Endometrial microvascular endothelial cells (primary cell): ENCODE data around the gene PLCL2. TPM values are rescaled to one million over a fixed set of nuclear protein-coding genes. Genes with fewer than 3 reads are reported as not detected.
"Not testable (repeated sequence)": the region's sequence is repeated elsewhere in the genome, so short reads cannot be mapped to it uniquely, and the experiment has no call there.

Experiments used
- in situ Hi-C: cut with HindIII; loops from 2 replicates; pipeline ENCODE4 v1.10.0; 2017; ENCODE audit warnings: low sequenced_read_pairs, low pct_unique_long_range_greater_than_20kb; ENCODE audit errors: inconsistent ontology term
- total RNA-seq: library from RNA; depleted of rRNA; stranded (reverse); fragments of >200 nt; gene quantifications from one replicate; pipeline ENCODE4 v1.2.3, GENCODE V29; 2015; ENCODE audit errors: inconsistent ontology term

Gene PLCL2
- total RNA-seq, 1 donor from 2014 or later = 7.3 TPM

DNA sequence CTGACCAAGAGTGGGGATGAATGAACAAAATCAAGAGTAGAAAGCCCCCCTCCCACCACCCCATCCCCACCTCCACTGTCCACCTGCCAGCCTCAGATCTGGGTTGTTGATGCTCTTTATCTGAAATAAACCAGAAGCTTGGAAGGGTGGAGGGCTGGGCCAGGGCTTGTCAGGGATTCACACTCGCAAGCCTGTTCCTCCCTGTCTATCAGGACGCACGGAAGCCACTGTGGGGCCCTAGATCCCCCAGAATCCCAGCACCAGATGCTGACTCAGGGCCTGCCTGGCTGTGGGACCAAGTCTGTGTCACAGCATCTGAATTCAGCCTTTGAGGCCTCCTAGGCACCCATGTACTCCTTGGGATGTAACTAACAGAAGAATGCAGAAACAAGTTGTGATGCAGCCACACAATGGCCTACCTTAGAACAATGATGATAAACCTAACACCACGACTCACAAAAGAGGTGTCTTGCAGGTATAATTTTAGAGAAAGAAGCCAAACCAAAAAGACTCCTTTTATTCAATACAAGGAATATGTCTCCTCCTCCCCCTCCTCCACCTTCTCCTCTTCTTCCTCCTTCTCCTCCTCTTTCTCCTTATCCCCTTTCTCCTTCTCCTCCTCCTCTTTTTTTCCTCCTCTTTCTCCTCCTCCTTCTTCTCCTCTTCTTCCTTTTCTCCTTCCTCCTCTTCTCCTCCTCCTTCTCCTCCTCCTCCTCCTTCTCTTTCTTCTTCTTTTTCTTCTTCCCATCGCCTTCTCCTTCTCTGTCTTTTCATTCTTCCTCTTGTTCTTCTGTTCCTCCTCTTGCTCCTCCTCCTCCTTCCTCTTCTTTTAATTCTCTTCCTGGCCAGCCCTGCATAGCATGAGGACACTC lies 234.7 kb downstream of the PLCL2 start:
- in situ Hi-C loops = no loop called here

DNA sequence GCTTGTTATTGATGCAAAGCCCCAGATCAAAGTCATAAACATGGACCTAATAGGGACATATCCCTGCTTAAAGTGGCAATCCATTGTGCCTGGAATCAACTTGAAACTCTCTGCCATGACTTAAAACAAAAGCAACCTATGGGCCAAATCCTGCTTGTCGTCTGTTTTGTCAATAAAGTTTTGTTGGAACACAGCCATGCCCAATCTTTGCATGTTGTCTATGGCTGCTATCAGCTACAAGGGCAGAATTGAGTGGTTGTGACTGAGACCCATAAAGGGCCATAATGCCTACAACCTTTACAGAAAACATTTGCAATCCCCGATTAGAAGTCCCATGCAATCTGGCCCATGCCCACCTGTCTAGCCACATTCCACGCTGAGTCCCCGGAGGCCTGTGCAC lies 235.4 kb downstream of the PLCL2 start:
- in situ Hi-C loops = no loop called here

DNA sequence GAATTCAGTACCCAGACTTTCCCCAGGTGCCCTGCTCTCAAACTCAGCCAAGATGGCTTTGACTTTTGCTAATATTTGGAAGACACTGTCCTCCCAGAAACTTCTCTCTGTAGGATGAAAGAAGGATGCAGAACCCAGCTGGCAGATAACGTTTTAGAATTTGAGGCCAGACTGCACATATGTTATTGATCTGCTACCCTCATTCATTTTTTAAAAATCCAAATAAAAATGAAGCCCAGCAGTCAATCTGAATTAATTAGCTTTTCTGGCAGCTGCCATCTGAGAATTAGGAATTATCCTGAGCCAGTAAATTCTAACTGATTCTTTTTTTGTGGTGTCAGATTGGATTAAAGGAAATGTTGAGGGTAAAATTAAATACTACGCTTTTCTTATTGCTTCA lies 236.6 kb downstream of the PLCL2 start:
- in situ Hi-C loops = no loop called here

DNA sequence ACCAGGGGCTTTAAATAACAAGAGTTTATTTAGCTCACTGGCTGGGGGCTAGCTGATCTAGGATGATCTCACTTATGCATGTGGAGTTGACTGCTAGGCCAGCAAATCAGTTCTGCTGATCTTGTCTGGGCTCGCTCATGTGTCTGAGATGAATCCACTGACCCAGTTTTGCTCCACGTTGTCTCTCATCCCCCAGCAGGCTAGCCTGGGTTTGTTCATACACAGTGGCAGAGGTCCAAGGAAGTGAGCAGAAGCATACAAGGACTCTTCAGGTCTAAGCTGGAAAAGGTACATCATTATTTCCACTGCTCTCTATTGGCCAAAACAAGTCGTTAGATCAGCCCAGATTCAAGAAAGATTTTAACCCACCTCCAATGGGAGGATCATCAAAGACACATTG lies 238.0 kb downstream of the PLCL2 start:
- in situ Hi-C loops = no loop called here

DNA sequence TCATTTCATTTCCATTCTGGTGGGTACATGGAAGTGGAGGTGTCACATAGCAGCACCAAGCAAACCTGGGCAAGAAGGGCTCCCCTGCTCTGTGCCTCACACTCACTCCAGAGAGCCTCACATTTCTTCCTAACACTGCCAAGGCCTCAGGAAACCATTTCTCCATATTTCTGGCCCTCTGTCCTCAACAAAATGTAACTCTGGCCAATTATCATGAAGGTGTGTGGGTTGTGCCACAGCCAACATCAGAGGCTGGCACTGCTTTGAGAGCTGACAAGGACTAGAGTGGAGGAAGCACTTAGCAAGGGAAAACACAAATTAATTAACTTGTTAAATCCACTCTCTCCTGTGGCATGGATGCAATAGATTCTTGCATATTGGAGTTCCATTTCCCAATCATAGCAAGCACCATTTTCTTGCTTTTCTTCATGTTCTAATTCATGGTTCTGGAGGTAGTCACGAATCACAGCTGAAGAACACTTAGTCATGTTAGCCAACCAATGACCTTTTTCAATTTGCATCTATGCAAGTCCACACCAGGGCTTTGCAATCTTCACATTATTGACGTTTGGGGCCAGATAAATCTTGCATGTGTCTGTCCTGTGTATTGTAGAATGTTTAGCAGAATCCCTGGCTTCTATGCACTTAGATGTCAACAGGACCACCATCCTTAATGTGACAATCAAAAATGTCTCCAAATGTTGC lies 241.1 kb downstream of the PLCL2 start:
- in situ Hi-C loops = no loop called here

DNA sequence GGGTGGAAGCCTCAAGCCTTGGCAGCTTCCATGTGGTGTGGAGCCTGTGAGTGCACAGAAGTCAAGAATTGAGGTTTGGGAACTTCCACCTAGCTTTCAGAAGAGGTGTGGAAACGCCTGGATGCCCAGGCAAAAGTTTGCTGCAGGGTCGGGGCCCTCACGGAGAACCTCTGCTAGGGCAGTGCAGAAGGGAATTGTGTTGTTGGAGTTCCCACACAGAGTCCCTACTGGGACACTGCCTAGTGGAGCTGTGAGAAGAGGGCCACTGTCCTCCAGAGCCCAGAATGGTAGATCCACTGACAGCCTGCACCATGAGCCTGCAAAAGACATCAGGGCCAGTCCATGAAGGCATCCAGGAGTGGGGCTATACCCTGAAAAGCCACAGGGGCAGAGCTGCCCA lies 243.9 kb downstream of the PLCL2 start:
- in situ Hi-C loops = not testable (repeated sequence)

DNA sequence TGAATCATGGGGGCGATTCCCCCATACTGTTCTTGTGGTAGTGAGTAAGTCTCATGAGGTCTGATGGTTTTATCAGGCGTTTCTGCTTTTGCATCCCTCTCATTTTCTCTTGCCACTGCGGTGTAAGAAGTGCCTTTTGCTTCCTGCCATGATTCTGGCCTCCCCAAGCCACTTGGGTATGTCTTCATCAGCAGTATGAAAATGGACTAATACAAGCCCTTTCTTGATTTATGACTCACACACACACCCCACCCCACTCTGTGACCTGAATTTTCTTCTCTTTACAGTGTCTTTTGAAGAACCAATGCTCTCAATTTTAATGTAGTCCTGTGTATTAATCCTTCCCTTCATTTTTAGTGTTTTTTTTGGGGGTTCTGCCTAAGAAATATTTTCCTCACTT lies 244.8 kb downstream of the PLCL2 start:
- in situ Hi-C loops = no loop called here

DNA sequence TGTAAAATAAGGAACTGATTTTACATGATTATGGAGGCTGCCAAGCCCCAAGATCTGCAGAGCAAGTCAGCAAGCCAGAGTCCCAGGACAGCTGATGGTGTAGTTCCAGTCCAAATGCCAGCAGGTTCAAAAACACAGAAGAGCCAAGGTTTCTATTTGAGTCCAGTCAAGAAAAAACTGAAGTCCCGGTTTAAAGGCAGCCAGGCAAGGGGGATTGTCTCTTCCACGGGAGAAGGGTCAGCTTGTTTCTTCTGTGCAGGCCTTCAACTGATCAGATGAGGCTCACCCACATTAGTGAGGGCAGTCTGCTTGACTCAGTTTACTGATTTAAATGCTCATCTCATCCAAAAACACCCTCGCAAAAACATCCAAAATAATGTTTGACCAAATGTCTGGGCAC lies 246.2 kb downstream of the PLCL2 start:
- in situ Hi-C loops = no loop called here

DNA sequence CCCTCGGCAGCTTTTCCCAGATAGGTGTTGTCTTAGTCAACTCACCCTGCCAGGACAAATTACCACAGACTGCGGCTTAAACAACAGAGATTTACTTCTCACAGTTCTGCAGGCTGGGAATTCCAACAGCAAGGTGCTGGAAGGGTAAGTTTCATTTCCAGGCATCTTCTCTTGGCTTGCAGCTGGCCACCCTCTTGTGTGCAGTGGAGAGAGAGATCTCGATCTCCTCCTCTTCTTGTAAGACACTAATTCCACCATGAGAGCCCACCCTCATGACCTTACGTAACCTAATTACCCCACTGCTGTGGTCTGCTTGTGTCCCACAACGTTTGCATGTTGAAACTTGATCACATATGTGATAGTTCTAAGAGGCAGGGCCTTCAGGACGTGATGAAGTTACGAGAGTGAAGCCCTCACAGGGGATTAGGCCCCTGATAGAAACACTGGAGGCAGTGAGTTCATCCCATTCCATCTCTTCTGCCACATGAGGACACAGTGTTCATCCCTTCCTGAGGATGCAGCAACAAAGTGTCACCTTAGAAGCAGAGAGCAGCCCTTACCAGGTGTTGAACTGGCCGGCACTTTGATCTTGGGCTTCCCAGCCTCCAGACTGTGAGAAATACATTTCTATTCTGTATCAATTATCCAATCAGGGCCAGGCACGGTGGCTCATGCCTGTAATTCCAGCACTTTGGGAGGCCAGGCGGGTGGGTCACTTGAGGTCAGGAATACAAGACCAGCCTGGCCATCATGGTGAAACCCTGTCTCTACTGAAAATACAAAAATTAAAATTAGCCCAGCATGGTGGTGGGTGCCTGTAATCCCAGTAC lies 247.7 kb downstream of the PLCL2 start:
- in situ Hi-C loops = no loop called here

DNA sequence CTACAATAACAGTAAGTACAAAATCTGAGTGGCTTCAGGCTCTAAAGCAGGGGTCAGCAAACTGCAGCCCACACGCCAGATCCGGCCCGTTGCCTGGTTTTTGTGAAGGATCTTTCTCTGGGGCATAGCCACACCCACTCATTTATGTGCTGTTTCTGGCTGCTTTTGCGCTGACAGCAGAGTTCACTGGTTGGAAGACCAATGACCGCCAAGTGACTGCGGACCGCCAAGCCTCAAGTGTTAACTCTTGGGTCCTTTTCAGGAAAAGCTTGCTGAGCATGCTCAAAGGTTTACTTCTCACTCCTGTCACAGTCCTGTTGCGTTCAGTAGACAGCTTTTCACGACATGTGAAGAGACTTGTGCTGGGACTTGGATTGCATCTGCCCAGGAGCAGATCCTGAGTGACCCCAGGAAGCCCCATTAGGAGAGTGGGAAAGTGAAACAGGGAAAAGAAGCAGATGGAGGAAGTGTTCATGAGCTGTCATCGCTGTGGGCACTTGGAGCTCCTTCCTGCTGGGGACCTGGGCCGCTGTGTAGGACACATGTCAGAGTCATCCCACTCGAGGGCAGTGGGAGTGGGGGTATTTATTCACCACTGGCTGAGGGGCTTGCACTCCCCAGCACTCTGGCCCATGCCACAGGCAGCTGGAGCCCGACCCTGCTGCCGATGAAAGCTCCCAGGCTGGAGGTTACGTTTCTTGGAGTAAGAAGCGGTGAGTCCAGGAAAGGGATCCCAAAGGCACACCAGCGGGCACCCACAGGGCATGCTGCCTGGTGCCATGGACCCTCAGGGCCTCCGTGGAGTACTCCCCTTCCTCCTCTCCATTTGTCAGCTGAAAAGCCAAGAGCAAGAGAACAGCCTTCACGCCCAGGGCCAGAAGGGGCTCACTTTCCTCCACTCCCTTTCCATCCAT lies 249.1 kb downstream of the PLCL2 start:
- in situ Hi-C loops = no loop called here

DNA sequence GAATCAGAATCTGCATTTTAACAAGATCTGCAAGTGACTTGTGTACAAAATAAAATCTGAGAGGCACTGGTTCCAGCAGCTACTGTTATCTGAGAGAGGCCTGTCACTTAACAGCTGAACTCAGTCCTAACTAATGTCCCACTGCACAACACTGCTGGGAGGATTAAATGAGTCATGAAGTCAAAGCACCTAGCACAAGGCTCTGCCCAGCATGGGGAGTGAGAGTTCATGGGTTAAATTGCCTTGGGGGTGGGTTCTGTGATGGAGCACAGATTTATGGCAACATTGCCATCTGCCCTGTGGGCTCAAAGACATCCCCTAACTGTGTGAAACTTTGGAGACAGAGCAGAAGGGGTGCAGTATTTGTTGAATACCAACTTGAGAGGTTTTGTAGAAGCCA lies 250.9 kb downstream of the PLCL2 start:
- in situ Hi-C loops = no loop called here

DNA sequence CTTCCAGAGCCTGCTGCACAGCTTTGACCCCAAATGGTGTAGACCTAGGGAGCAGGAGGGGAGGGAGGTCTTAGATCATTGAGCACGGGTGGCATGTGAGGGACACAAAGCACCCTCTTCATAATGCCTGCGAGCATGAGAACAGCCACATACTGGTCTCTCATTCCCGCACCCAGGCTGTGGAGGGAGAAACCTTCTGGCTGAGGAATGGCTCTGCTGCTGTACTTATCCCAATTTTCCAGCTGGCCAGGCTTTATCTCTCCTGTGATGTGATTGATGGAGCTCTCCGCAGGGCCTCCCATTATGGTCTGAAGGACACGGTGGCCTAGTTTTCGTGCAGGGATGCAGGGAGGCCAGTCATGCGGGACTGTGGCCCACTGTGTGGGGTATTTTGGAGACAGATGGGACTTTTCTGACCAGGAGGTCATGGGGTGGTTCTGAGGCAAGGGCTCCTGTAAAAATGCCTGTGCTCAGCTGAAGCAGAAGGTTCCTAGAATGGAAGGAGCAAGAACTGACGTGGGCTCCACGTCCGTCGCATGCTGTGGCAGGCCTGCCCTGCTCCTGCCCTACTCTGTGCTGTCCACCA lies 251.5 kb downstream of the PLCL2 start:
- in situ Hi-C loops = no loop called here

DNA sequence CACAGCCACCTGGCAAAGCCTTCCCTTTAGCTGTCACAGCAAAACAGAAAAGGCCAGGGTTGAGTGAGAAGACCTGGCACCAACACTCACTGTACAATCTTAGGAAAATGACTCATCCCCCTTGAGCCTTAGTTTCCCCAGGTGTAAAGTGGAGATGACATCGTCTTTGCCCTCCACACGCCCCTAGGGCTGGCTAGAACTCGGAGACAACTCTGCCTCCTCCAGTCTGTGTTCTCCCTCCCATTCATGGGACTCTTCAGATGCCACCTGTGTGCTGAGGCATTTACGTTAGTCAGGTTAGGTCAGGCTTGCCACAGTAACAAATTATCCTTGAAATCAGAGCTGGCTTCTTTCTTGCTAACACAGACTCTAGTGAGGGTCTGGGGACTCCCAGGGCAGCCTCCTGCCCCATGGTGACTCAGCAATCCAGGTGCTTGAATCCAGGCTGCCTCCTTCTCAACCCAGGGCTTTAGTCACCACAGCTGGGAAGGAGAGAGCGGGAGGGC lies 252.6 kb downstream of the PLCL2 start:
- in situ Hi-C loops = no loop called here

DNA sequence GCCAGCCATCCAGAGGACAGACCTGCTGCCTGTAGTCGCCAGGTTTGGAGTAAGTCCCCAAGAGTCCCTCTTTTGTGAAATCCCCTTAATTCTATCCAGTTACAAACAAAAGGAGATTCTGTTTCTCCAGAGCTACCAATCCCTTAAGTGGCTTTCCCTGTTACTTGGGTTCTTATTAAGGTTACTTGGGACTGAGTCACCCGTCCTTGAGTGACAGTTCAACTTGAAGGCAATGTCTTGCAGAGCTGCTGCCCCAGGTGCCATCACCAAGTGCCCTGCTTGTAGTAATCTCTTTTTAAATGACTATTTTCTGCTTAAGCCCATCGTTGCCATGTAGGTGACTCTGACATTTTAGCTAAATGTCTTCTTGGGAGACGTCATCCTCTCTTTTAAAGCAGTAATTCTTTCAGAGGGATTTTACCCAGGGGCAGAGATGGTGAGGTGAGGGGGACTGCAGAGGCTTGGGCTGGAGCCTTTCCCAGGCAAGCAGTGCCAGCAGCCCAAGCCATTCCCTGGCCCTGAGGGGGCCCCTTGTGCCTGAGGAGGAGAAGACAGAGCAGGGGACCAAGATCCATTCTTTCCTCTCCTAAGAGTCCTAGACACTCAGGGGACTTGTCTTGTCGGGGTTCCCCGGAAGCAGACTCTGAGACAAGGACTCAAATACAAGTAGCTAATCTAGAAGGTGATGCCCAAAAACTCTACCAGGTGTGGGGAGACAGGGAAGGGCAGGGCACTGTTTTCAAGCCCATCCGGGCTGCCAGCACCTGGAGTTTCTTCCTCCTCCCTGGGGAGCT lies 253.7 kb downstream of the PLCL2 start:
- in situ Hi-C loops = no loop called here
